ENCODE data around the gene REM2. TPM values are rescaled to one million over a fixed set of nuclear protein-coding genes. Genes with fewer than 3 reads are reported as not detected.
"Not testable (repeated sequence)": the region's sequence is repeated elsewhere in the genome, so short reads cannot be mapped to it uniquely, and the experiment has no call there.

REM2 gene
- polyA plus RNA-seq, 1 donor, result 0.24 TPM

DNA sequence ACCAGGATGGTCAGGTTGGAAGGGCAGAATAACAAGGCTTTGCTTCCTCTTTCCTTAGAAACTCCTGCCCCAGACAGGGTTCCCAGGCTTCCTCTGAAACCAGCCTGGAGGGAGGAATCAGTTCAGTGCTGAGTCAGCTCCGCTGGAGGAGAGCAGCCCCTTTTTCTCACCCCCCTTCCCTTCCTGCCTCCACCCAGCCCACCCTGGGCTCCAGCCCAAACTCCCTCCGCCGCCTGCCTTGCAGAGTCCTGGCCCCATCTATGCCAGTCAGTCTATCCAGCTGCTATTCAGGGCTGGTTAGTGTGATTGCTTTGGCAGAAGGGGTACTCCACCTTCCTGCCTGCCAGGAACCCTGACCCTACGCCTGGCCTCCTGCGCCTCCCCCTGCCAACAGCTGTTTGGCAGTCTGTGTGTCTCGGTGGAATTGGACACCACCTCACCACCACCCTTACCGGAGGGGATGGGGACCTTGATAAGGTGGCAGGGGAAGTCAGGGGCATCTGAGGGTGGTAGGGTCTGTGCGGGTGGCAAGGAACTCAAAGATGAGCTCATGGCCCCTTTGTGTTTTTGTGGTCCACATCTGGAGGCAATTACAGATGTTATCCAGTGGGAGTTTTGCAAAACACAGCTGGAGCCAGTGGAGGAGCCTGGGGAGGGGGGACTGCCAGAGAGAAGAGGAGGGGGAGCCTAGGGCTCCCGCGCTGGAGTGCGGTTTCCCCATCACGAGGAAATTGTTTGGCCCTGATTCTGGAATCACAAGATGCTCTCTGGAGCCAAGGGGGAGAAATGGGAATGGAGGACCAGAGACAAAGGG, 34.5 kb upstream of the REM2 start:
- DNase-seq (ENCODE audit: low read depth), result peak; percentile 90

GRCh38 chr14:22849212-22849819, 33.7 kb upstream of the REM2 start:
- peak; percentile 66 for DNase-seq (ENCODE audit: low read depth)

DNA sequence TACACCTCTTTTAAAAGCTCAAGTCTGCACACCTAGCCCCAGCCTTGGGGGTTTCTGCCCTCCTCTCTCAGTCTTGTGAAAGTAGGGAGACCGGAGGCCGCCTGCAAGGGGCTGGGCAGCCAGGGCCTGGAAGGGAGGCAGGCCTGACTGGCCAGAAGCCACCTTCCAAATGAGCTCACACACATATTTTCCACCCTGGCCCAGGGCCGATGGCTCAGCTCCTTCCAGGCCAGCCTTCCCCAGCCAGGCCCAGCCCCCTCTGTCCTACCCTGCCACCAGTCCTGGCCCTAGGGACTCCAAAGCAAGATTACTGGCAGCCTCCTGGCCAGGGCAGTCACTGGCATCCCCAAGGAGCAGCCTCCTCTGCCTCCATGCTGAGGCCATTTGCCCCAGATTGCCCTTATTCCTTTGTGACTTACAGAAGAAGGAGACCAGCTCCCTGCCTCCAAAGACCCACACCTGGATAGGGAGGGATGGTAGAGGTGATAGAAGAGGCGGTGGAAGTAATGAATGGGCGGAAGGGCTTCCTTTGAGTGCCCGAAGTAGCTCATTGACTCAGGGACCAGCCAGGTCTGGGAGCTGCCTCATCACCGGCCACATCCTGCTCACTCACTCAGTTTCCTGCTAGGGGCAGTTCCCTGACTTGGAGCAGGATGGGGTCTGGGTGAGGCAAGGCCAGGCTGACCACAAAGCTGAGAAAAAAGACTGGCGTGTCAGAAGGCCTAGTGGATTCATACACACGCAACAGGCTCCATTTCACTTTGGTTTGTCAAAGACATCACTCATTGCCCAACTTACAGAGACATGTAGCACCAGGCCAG, 31.9 kb upstream of the REM2 start:
- peak; percentile 77 for DNase-seq (ENCODE audit: low read depth)

DNA sequence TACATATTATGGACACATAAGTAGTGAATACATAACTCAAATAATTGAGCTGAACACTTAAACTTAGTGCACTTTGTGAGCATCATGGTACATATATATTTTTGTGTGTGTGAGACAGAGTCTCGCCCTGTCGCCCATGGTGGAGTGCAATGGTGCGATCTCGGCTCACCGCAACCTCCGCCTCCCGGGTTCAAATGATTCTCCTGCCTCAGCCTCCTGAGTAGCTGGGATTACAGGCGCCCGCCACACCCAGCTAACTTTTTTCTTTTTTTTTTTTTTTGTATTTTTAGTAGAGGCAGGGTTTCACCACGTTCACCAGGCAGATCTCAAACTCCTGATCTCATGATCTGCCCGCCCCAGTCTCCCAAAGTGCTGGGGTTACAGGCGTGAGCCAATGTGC, 30.8 kb upstream of the REM2 start:
- not testable (repeated sequence) for DNase-seq (ENCODE audit: low read depth)

GRCh38 chr14:22852599-22852939, 30.5 kb upstream of the REM2 start:
- no peak for DNase-seq (ENCODE audit: low read depth)

DNA sequence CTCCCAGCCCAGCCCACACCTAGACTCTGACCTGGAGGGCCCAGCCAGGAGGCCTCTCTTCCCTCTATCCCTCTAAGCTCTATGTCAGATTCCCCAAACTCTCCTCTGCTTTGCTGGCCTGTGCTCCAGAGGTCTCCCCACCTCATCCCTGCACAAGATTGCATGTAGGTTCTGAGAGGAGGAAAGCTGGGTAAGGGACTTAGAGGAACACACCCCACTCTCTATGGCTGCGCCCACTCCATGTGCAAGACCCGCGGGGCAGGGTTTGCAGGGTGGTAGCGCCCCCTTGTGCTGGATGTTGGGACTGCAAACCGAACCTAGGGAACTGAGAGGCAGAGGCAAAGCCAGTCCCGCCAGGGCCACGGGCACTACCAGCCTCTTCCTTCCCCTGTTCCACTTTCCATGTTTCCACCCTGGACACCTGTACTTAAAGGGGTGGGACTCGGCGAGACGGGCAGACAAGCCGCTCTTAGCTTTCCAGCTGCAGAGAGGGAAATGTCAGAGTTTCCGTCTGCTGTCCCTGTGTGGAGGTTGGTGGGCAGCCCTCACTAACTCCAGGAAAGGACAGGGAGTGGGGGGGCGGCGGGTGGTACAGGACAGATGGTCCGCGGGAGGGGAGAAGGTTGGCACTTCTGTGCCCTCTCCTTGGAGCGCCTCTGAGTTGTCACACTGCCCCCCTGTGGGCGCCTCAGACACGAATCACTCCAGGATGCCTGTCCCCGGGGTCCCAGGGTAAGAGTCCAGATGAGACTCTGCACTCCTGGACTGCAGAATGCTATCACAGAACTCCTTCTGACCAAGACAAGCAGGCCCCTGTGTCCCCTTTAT, 29.9 kb upstream of the REM2 start:
- no peak for DNase-seq (ENCODE audit: low read depth)

GRCh38 chr14:22854296-22854695, 28.7 kb upstream of the REM2 start:
- DNase-seq (ENCODE audit: low read depth), result not testable (repeated sequence)

- DNase-seq (ENCODE audit: low read depth), result no peak
Measured at GRCh38 chr14:22854963-22855724, 27.9 kb upstream of the REM2 start.

DNA sequence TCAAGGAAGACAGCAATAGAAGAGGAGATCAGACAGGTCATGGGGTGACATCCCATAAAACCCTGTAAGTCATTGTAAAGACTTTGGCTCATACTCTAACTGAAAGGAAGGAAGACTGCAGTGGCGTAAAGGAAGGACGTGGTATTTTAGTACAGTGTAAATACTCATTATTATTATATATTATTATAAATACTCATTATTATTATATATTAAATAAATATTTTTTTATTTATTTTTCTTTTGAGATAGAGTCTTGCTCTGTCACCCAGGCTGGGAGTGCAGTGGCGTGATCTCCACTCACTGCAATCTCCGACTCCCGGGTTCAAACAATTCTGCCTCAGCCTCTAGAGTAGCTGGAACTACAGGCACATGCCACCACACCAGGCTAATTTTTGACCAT, 26.6 kb upstream of the REM2 start:
- no peak for DNase-seq (ENCODE audit: low read depth)

DNA sequence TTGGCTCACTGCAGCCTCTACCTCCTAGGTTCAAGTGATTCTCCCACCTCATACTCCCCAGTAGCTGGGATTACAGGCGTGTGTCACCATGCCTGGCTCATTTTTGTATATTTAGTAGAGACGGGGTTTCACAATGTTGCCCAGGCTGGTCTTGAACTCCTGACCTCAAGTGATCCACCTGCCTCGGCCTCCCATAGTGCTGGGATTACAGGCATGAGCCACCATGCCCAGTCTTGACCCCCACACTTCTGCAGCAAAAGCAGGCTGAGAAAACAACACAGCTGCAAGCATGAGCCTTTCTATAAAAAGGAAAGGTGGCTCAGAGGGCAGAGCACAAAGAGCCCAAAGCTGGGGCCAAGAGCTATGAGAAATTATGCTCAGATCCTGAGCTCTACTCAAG, 22.6 kb upstream of the REM2 start:
- DNase-seq (ENCODE audit: low read depth), result not testable (repeated sequence)

GRCh38 chr14:22861651-22862050, 21.4 kb upstream of the REM2 start:
- DNase-seq (ENCODE audit: low read depth), result no peak

DNA sequence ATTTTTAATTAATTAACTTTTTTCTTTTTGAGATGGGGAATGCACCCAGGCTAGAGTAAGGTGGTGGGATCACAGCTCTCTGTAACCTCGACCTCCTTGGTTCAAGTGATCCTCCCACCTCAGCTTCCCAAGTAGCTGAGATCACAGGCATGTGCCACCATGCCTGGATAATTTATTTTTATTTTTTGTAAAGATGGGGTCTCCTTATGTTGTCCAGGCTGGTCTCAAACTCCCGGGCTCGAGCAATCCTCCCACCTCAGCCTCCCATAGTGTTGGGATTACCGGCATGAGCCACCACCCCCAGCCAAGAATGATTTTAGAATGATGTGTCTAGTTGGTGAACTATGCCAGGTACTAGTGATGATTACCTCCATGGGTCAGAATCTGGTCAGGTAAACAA, 18.0 kb upstream of the REM2 start:
- DNase-seq (ENCODE audit: low read depth), result no peak

GRCh38 chr14:22865424-22866405, 17.3 kb upstream of the REM2 start:
- DNase-seq (ENCODE audit: low read depth), result no peak

DNA sequence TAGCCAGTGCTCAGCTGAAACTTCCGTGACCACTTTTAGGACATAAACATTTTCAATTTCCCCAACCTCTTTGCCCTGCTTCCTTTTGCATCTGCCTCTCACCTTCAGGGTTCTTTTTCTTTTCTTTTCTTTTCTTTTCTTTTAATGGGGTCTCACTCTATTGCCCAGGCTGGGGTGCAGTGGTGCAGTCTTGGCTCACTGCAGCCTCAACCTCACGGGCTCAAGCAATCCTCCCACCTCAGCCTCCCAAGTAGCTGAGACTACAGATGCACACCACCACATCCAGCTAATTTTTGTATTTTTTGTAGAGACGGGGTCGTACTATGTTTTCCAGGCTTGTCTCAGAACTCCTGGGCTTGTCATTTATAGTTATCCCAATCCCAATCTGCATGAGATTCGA, 16.1 kb upstream of the REM2 start:
- DNase-seq (ENCODE audit: low read depth), result no peak

DNA sequence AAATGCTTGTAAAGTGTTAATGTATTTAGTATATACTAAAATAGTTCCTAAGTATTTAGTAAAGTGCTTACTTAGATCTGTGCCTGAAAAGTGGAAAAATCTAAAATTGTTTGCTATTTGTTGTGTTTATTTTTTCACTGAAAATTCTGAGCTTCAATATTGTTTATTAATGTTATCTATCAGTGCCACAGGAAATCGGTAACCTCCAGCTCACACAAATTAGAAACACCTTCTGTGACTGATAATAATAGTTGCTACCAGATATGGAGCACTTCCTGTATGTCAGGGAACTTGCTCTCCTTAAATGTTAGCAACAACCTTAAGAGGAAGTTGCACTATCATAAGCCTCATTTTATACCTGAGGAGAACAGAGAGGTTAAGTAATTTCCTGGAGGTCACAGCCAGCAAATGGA, 12.2 kb upstream of the REM2 start:
- no peak for DNase-seq (ENCODE audit: low read depth)

DNA sequence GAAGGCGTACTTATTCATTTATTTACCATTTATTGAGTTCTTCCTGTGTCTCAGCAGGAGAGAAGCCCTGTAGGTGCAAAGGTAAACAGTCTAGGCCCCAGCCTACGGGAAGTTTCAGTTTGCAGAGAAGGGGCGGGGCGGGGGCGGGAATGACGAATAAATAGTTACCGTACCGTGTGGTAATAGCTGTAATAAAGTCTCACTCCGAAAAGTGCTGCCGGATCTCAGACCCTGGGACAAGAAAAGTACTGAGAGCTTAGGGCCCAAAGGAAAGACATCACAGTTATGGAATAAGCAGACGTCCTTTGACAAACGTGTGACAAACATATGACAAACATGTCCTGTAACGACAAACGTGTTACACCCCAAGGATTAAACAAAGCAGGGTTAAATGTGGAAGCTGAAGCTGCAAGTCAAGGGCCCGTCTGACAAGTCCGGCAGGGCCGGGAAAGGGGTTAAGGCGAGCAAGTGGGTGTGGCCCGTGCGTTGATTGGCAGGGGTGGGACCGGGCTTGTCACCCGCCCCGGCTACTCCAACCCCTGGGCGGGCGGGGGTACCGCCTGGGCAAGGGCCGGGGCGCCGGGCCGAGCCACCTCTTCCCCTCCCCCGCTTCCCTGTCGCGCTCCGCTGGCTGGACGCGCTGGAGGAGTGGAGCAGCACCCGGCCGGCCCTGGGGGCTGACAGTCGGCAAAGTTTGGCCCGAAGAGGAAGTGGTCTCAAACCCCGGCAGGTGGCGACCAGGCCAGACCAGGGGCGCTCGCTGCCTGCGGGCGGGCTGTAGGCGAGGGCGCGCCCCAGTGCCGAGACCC, 11.6 kb upstream of the REM2 start, which contains the start of gene LRP10:
LRP10 (plus strand) TSS at position 517 of the 809 bp plus-strand sequence. CDS start 564 bp downstream, outside the sequence.
- DNase-seq (ENCODE audit: low read depth), result peak; percentile 80

- no peak for DNase-seq (ENCODE audit: low read depth)
Measured at GRCh38 chr14:22872033-22872832, 10.8 kb upstream of the REM2 start.
